Body of pancreas (tissue), 4 donors: ENCODE measurements around the gene FNDC3B.

Experiments used
- CTCF ChIP-seq, 7 experiments: fragments of 450-650 bp in 4 of 7; fragments of 200-600 bp in 3 of 7; sonication (generic) in 3 of 7; IDR thresholded peaks; one replicate each; pipeline ENCODE4 v1.5.1; 2016 to 2019; ENCODE audit warnings: antibody characterized with exemption in 7 of 7
- POLR2A ChIP-seq, 3 donors: fragments of 450-650 bp; IDR thresholded peaks; one replicate each; pipeline ENCODE4 v1.6.1; 2016; ENCODE audit warnings: antibody characterized with exemption in 3 of 3, mild to moderate bottlenecking in 2 of 3

- no peak for TF ChIP-seq CTCF (IDR thresholded peaks at IDR 0.05)
- no peak for TF ChIP-seq POLR2A (IDR thresholded peaks at IDR 0.05)
Measured at GRCh38 chr3:172287937-172288477, 248.6 kb downstream of the FNDC3B start.
